Putamen (tissue), 1 donor: ENCODE data around the gene POLD2.
"Not testable (repeated sequence)": the region's sequence is repeated elsewhere in the genome, so short reads cannot be mapped to it uniquely, and the experiment has no call there.

Experiments used
- DNase-seq: peaks from one replicate; pipeline ENCODE4 v3.0.0-alpha.2; 2016; ENCODE audit warnings: low spot score

Gene POLD2

DNA sequence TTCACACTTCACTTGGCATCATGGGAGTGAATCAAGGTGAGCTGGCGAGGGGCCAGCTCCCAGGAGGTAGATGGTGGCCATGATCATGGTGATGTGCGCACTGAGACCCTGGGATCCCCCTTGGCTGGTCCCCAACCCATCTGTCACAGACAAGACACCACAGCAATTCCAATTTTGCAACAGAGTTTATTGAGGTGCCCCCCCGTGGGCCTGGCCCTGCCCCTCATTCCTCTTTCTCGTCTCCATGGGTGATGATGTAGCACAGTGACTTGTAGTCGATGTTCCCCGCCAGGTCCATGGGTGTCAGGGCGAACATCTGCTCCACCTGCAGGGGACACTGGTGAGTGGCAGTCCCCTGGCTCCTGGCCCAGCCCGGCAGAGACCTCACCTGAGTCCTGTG, 15.3 kb upstream of the POLD2 start:
- no peak for DNase-seq

DNA sequence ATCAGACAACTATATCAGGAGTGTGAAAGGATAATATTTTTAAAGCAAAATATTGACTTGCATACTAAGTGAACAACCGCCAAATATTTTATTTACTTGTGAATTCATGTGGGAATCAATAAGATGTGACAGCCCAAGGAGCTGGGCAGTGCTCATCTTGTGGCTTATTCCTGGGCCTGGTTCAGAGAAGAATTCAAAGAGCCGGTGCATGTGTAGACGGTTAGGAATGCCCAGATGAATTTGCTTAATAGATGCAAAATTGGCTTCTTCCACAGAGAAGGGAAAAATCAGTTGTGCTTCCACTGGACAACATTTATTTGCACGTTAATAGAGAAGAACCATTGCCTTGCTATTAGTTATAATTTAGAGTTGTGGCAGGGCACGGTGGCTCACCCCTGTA, 13.4 kb upstream of the POLD2 start:
- no peak for DNase-seq

DNA sequence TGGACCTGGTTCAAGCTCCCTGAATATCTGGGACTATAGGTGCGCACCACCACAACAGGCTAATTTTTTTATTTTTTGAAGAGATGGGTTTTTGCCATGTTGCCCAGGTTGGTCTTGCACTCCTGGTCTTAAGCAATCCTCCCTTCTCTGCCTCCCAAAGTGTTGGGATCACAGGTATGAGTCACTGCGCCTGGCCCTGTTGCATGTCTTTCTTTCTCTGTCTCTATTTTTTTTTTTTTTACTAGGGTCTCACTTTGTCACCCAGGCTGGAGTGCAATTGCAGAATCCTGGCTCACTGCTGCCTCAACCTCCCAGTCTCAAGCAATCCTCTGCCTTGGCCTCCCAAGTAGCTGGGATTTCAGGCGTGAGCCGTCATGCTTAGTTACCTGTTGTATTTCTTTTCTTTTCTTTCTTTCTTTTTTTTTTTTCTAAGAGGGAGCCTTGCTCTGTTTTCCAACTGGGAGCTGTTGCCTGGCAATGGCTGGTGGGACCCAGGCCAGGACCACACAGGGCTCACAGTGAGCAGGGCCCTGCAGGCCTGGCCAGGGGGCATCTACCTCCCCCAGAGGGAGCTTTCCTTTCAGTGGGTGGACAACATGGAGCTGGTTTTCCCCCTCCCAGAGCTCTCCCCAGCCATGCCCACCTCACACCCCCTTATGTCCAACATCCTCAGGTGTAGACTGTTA, 11.7 kb upstream of the POLD2 start:
- DNase-seq, result no peak

DNA sequence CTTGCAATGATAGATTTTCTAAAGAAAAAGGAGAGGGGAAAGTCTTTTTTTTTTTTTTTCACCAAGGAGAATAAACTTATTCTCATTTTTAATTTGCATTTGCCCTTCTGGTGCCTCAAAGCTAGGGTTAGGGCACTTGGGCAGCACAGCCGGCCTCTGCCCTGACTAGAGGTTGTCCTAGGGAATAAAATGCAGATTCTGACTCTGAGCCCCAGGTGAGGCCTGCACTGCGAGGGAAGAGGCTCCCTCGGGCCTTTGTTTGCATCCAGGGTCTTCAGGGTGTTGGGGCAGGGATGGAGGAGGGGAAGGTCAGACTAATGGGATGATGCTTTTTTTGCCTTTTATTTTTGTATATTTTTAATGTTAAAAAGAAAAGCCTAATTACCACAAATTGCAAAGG, 9.9 kb upstream of the POLD2 start:
- DNase-seq, result no peak

DNA sequence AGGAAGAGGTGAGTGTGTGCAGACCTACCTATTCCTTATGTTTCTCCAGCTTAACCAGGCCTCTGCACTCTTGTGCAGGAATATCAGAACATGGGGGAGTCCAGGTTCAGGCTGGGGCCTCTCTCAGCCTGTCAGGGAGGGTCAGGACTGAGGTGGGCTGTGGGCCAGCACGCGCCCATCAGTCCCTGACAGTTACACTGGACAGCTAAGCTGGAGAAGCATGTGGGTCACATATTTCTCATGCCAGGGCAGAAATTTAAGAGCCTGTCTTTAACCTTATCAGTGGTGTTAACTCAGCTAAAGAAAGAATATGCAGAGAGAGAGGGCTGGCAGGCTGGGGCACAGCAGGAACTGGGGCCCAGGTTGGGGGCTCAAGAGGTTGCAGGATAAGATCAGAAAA, 8.7 kb upstream of the POLD2 start:
- DNase-seq, result no peak

DNA sequence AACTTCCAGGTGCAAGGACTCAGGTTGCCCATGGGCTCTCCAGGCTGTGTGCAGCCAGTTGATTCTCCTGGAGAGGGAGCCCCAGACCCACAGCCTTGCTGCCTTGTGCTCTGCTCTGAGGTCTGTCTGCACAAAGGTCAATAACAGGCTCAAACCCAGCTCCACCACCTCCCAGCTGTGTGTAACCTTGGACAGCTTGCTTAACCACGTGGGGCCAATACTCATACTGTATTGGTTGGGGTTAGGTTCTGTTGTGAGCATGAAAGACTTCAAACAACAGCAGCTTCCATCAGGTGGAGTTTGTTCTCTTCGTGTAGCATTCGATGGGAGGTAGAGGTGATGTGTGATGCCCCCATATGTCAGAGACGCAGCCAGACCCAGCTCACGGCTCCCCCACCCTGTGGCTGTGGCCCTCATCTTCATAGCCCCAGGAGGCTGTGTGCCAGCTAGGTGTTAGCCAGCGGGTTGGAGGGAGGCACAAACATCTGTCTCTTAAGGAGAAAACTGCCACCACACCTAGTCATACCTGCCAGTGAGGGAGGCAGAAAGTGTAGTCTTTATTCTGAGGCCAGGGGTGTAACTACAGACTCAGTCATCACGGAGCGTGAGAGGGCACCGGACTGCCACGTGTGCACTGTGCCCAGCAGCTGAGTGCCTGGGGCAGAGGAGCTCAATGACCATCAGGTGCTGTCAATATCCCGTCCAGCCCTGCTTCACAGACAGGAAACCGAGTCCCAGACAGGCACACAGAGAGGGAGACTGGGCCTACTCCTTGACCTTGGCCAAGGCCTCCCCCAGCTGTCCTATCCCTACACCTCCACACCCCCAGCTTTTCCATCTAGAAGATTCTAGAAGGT, 8.1 kb upstream of the POLD2 start:
- no peak for DNase-seq

DNA sequence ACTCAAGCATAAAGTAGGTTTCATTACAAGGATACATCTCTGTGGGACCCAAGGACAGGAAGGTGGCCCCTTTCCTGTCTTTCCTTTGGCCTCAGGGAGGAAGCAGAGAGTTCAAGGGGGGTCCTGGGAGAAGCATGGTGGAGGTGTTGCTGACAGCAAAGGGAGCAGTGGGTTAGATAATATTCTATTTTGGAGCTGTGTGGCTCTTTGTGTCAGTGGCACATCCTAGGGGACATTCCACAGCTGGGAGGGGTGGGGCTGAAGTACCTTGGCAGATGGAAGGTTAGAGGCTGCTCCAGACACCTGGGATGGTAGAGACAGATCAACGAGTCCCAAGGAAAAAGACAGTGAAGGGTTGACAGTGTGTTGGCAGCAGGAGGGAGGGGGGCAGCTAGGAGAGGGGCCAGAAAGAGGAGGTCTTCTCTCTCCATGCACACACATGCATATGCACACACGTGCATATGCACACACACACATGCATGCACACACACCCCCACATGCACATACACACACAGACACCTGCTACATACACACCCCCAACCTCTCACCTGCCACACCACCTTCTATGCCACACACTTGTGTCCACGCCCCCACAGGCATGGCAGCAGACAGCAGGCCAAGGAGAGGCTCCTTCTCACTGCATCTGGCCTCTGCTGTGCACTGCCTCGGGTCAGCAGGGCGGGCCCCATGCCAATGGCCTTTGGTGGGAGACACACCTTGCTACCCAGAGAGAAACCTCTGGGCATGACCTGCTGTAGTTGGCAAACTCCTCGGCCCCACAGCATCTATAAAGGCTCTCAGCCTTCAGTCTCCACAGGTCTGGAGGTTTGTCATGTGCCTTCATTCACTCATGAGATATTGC, 5.6 kb upstream of the POLD2 start:
- no peak for DNase-seq

DNA sequence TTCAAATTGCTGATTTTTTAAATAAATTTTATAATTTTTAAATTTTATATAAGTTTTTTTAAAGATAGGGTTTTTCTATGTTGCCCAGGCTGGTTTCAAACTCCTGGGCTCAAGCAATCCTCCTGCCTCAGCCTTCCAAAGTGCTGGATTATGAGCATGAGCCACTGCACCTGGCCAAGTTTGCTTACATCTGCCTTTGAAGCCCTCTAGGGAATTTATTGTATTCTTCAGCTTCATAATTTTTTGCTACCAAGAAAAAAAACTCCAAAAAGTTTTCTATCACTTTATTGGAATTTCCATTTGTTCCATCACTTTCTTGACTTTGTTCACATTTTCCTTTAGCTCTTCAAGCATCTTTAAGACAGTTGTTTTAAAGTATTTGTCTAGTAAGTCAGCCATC, 3.8 kb upstream of the POLD2 start:
- no peak for DNase-seq

DNA sequence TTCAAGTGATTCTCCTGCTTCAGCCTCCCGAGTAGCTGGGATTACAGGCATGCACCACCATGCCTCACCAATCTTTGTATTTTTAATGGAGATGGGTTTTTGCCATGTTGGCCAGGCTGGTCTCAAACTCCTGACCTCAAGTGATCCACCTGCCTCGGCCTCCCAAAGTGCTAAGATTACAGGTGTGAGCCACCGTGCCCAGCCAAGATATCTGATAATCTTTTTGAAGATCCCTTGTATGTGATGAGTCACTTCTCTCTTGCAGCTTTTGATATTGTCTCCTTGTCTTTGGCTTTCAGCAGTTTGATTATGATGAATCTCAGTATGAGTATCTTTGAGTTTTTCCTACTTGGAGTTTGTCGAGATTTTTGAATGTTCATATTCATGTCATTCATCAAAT, 3.2 kb upstream of the POLD2 start:
- DNase-seq, result not testable (repeated sequence)

DNA sequence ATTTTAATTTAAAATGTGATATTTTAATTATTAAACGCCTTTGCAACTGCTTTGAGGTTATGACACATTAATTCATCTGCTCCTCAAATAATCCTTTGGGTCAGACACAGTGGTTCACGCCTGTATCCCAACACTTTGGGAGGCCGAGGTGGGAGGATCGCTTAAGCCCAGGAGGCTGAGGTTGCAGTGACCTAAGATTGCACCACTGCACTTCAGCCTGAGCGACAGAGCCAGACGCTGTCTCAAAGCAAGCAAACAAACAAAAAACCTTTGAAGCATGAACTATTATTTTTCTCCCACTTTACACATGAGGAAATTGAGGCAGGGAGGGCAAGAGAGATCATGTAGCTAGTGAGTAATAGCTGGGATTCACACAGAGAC, 1.5 kb upstream of the POLD2 start:
- no peak for DNase-seq

DNA sequence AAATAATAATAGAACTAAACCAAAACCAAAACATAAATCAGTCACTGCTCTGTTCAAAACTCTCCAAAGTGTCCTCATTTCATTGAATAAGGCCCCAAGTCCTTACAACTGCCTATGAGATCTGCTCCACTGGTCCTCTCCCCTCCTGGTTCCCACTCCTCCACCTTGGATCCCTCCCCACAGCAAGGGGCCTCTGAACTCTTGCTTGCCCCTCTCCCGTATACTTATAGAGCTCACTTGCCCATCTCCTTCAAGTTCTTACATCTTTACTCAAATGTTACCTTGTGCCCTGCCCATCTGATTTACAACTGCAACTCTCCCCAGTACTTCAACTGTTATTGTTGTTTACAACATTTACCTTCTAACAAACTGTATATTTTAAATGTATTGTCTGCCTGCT, 819 bp downstream of the POLD2 start:
- DNase-seq, result no peak

DNA sequence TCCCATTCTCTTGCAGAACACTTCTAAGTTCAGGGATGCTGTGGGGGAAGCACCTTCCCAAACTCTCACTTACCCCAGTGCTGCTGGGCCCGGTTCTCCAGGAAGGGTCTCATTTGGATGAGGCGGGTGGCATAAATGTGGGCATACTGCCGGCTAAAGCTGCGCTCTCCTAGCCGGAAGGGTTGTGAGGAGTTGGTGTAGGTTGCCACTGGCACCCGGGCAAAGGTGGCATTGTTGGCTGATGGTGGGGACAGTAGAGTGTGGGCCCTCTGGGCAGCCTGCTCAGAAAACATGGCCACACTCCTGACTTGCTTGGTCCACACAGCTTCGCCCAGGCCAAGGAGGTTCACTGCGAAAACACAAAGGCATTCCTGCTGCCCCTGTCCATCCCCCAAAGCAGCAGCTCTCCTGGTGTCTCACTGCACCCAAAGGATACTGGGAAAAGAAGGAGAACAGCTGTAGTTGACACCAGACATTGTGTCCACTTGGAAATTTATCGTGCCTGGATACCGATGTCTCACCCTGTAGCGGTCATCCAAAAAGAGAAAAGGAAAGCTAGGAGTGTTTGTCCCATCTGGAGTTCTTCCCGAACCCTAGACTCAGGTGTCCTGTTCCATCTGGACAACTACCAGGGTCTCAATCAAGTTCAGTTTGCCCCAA, 1.5 kb downstream of the POLD2 start:
- no peak for DNase-seq

DNA sequence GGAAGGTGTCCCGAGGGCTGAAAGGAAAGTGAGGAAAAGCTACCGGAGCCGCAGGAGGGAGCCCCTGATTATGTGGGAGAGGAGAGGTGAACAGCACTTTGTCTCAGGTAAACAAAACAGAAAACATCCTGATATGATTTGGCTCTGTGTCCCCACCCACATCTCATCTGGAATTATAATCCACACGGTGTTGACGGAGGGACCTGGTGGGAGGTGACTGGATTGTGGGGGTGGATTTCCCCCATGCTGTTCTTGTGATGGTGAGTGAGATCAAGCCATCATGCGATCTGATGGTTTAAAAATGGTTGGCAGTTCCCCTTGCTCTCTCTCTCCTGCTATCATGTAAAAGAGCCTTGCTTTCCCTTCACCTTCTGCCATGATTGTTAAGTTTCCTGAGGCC, 3.0 kb downstream of the POLD2 start:
- no peak for DNase-seq

DNA sequence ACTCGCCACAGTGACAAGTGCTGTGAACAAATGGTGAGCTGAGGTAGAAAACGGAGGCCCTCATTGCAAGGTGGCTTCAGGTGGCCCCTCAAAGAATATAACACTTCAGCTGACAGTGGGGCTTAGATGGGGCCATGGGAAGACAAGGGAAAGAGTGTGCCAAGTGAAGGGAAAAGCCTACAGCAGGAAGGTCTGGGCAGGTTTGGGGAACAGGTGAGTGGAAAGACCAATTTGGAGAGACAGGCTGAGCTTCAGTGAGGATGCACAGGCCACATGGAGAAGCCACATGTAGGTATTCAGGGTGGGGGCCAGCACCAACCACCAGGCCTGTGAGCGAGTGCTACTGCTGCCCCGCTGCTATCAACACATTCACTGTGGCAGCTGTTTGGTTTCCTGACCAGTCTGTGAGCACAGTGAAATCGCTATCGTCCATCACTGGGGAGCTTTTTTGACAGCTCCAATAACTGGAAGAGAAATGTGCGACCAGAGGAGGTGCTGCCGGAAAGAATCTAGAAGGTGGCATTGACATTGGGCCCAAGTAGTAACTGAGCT, 3.4 kb downstream of the POLD2 start:
- DNase-seq, result no peak

DNA sequence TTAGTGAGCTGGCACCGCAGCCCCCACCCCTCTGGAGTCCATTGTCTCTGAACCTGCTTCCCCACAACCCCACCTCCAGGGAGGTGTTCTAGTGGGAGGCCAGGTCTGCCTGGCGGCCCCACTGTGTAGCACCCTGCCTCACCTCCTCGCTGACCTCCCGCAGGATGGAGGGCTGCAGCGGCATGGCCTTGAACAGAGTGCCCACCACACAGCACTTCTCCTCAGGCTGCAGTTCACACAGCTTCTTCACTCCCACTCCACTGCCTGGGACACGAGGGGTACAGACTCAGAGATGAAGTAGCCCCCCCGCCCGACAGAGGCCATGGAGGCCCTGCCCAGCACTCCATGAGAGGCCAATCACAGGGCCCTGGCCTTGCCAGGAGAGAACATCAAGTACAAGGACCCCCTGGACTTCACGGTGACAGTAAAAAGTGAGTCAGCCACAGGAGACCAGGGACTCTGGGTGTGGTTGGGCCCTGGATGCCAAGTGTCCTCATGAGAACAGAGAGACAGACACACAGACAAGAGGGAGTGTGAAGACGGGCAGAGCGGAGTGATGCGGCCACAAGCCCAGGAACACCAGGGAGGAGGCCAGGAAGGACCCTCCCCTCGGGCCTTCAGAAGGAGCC, 5.4 kb downstream of the POLD2 start:
- no peak for DNase-seq

DNA sequence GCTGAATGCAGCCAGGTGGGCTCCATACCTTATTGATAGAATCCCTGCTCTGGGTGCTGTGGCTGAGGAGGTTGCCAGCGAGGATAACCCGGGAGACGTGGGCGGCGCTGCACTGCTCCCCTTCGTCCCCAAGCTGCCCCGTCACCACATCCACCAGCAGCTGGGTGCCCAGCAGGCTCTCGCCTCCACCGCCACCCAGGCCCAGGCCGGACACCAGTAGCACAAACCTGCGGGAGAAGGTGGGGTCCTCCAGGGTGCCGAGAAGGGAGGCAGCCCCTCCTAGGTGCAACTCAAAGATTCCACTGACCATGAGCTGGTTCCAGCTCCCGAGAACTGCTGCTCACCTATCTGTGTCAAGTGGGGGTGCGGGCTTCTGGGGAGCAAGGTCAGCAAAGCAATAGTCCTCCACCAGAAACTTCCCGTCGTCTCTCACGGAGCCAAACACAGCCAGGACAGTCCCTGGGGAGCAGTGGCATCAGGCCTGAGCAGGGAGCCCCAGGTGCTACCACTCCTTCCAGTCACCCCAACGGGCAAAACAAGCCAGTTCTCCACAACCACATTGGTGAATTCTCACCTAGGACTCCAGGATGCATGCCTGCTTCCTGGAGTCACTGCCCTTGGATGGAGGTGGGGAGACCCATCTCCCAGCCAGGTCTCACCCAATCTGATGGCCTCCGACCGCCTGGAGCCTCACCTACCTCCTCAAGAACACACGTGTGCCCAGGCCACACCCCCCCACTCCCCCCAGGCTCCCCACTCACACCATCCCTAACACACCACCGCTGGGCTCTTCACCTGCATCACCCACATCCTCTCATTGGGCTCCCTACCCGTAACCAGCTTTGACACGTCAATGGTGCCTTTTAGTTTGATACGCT, 6.3 kb downstream of the POLD2 start:
- DNase-seq, result no peak

DNA sequence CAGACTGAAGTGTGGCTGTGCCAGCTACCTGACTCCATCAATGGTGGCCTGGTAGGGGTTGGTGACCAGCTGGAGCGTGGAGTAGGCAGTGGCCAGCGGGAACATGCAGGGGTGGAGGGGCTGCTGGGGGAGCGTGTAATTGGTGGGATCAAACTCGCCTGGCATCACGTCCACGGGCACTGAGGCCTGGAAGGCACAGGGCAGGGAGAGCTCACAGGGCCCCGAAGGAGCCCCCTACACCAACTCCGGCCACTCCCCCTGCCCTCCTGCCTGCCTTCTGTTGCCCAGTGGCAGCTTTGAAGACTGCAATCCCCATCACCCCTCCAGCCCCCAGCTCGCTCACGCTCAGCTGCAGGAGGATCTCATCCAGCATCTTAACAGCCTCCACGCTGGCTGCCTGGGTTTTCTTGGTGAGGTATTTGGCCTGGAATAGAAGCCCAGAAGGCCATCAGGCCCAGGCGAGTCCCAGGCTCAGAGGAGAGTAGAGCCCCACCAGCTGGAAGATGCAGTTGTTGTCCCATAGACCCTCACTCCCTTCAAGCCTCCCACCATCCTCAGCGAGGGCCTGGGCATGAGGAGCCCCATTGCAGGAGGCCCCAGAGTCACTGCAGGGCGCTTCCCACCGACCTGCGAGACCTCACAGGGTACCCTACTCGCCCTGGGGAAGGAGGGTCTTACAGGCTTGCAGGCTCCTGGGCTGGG, 7.1 kb downstream of the POLD2 start:
- DNase-seq, result no peak

DNA sequence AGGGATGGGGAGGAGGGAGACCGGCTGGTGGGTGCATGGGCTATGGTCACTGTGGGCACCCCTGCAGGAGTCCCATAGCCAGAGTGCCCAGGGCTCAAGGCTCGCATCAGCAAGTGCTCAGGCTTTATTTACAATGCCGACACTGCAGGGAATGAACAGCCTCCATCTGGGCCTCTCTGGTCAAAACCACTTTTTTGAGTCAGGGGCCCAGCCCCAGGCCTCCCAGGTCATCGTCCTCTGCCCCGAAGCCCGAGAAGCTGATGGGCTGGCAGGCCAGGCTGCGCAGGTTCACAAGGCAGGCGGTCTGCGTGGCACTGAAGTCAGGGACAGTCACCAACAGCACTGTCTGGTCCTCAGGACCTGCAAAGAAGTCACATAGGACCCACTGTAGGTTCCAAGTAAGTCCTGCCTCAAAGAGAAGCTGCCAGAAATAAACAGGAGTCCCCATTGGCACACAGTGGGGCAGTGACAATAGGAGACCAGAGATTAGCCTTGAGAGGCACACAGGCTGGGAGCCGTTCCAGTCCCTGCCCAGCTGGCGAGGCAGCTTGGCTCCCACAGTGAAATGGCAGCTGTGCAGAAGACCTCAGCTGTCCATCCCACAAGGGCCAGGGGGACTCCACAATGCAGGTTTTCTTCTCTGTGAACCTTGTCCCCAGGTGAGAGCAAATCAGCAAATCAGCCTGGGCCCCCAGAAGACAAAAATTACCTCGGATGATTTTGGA, 8.6 kb downstream of the POLD2 start:
- DNase-seq, result peak; percentile 87

DNA sequence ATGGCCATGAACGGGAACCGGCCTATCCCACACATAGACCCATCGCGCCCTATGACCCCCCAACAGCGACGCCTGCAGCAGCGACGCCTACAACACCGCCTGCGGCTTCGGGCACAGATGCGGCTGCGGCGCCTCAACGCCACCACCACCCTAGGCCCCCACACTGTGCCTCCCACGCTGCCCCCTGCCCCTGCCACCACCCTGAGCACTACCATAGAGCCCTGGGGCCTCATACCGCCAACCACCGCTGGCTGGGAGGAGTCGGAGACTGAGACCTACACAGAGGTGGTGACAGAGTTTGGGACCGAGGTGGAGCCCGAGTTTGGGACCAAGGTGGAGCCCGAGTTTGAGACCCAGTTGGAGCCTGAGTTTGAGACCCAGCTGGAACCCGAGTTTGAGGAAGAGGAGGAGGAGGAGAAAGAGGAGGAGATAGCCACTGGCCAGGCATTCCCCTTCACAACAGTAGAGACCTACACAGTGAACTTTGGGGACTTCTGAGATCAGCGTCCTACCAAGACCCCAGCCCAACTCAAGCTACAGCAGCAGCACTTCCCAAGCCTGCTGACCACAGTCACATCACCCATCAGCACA, 9.5 kb downstream of the POLD2 start:
- DNase-seq, result no peak
